Endothelial cell of umbilical vein (primary cell): Measurements from ENCODE around the gene NLRP6. TPM values are rescaled to one million over a fixed set of nuclear protein-coding genes. Genes with fewer than 3 reads are reported as not detected.

Source experiments
- BruUV-seq: library from RNA; stranded (reverse); fragments of 400-500 nt; replicated peaks from 2 replicates; lab custom pipeline; 2021; lab: Mats Ljungman, UMichigan
- CTCF ChIA-PET: fragments of 300-600, 350-600 bp; sonication (Branson Sonifier 250); formaldehyde crosslinking; loops from one replicate; lab custom pipeline; 2021; ENCODE audit warnings: antibody characterized with exemption, inconsistent platforms; lab: Charles Lee
- POLR2A ChIA-PET: fragments of 300-600, 350-600 bp; sonication (Branson Sonifier 250); formaldehyde crosslinking; loops from one replicate; lab custom pipeline; 2021; ENCODE audit warnings: antibody characterized with exemption, inconsistent platforms; lab: Charles Lee
- DNase-seq: peaks from one replicate; pipeline ENCODE4 v3.0.0-alpha.2; 2011; ENCODE audit warnings: low read depth, low spot score
- FAIRE-seq: peaks from 2 replicates; lab custom pipeline; 2011; peaks lifted over from hg19 to GRCh38; lab: Jason Lieb, UNC
- H2AFZ ChIP-seq: 2 replicates; pipeline ENCODE4 v1.6.0; 2012; ENCODE audit warnings: low read depth, low read length, control low read depth, inconsistent platforms
- H3K27ac ChIP-seq: 2 replicates; pipeline ENCODE4 v1.5.1; 2011; ENCODE audit warnings: low read depth, mild to moderate bottlenecking, control low read depth, low read length, moderate library complexity; ENCODE audit not compliant: insufficient read depth
- H3K27me3 ChIP-seq, 2 experiments: 2 replicates each; pipeline versions ENCODE4 v1.6.0 to v1.6.1; 2011; ENCODE audit warnings: low read length in 2 of 2, mixed read lengths in 1 of 2; ENCODE audit not compliant: control insufficient read depth in 2 of 2, insufficient read depth in 2 of 2
- H3K36me3 ChIP-seq, 2 experiments: 2 replicates in 1 of 2; 3 replicates in 1 of 2; pipeline ENCODE4 v1.5.1; 2011; ENCODE audit warnings: low read length in 2 of 2, mild to moderate bottlenecking in 1 of 2, moderate library complexity in 1 of 2; ENCODE audit not compliant: control insufficient read depth in 2 of 2, insufficient read depth in 2 of 2; ENCODE audit errors: extremely low read depth in 1 of 2
- H3K4me1 ChIP-seq: 3 replicates; pipeline ENCODE4 v1.5.1; 2011; ENCODE audit warnings: mild to moderate bottlenecking, low read length; ENCODE audit not compliant: control insufficient read depth, insufficient read depth; ENCODE audit errors: extremely low read depth
- H3K4me2 ChIP-seq: 2 replicates; pipeline ENCODE4 v1.6.1; 2011; ENCODE audit warnings: low read length, control low read depth, mixed read lengths; ENCODE audit not compliant: insufficient read depth
- H3K4me3 ChIP-seq, 3 experiments: fragments of 200-600 bp in 1 of 3; sonication (generic), shearing (Covaris generic) in 1 of 3; replicated peaks in 1 of 3; 2 replicates each; pipeline ENCODE4 v1.5.1; 2011 to 2016; ENCODE audit warnings: control low read depth in 3 of 3, low read length in 3 of 3, mild to moderate bottlenecking in 2 of 3, inconsistent platforms in 1 of 3, low read depth in 1 of 3, moderate library complexity in 1 of 3; ENCODE audit not compliant: insufficient read depth in 1 of 3
- H3K79me2 ChIP-seq: 2 replicates; pipeline ENCODE4 v1.6.0; 2012; ENCODE audit warnings: low read length, inconsistent platforms; ENCODE audit not compliant: control insufficient read depth, insufficient read depth
- H3K9ac ChIP-seq: replicated peaks from 2 replicates; pipeline ENCODE3; 2011; ENCODE audit warnings: low read length, control low read depth; ENCODE audit not compliant: insufficient read depth; ENCODE audit errors: extremely low read depth
- H3K9me1 ChIP-seq: replicated peaks from 3 replicates; pipeline ENCODE4 v1.6.0; 2011; ENCODE audit warnings: mild to moderate bottlenecking, low read length; ENCODE audit not compliant: control insufficient read depth, insufficient read depth; ENCODE audit errors: extremely low read depth
- H3K9me3 ChIP-seq: replicated peaks from 2 replicates; pipeline ENCODE4 v1.5.1; 2012; ENCODE audit warnings: low read length, inconsistent platforms; ENCODE audit not compliant: control insufficient read depth, insufficient read depth
- H4K20me1 ChIP-seq: replicated peaks from 2 replicates; pipeline ENCODE3; 2011; ENCODE audit warnings: mild to moderate bottlenecking, low read length; ENCODE audit not compliant: control insufficient read depth, insufficient read depth; ENCODE audit errors: extremely low read depth
- EZH2 ChIP-seq: IDR thresholded peaks from 2 replicates; pipeline ENCODE4 v1.6.1; 2012; ENCODE audit warnings: borderline replicate concordance, low read depth, mild to moderate bottlenecking, moderate library complexity, low read length, inconsistent platforms; ENCODE audit not compliant: severe bottlenecking
- FOS ChIP-seq: IDR thresholded peaks from 2 replicates; pipeline ENCODE4 v1.6.1; 2011; ENCODE audit warnings: mild to moderate bottlenecking, low read length, moderate library complexity, borderline replicate concordance; ENCODE audit not compliant: insufficient read depth
- GATA2 ChIP-seq: IDR thresholded peaks from 2 replicates; pipeline ENCODE4 v1.7.0; 2011; ENCODE audit warnings: low read depth, mild to moderate bottlenecking, moderate library complexity, mixed read lengths, low read length; ENCODE audit not compliant: insufficient read length, insufficient read depth
- JUN ChIP-seq: IDR thresholded peaks from 2 replicates; pipeline ENCODE4 v1.6.1; 2011; ENCODE audit warnings: borderline replicate concordance, low read depth; ENCODE audit not compliant: insufficient read length, insufficient read depth
- MYC ChIP-seq: IDR thresholded peaks from one replicate; pipeline ENCODE4 v1.6.1; 2011; ENCODE audit warnings: mild to moderate bottlenecking, low read depth, low read length
- POLR2A ChIP-seq: IDR thresholded peaks from 2 replicates; pipeline ENCODE4 v1.6.1; 2012; ENCODE audit warnings: low read depth, mild to moderate bottlenecking, control low read depth, low read length
- POLR2AphosphoS5 ChIP-seq: IDR thresholded peaks from 2 replicates; pipeline ENCODE4 v1.6.1; 2012; ENCODE audit warnings: low read depth, mild to moderate bottlenecking, control low read depth, low read length, moderate library complexity; ENCODE audit not compliant: insufficient read depth
- dilution Hi-C: fragments of 300-500 bp; cut with MboI; formaldehyde crosslinking; loops from one replicate; pipeline ENCODE4 v1.15.0; 2019; ENCODE audit warnings: low sequenced_read_pairs; ENCODE audit not compliant: extremely low pct_ligation_motif_present
- intact Hi-C: fragments of 100-400 bp; cut with micrococcal nuclease; formaldehyde crosslinking; loops from one replicate; pipeline ENCODE4 v1.10.0; 2022
- polyA plus RNA-seq, 4 experiments: library from polyadenylated mRNA; depleted of rRNA in 3 of 4; stranded (reverse) in 3 of 4; unstranded in 1 of 4; fragments of >200 nt; gene quantifications; 2 replicates each; pipeline versions ENCODE4 v1.2.1 to v1.2.3, GENCODE V29; 2011 to 2012; ENCODE audit warnings: missing spikeins in 1 of 4
- total RNA-seq: library from RNA; stranded (reverse); gene quantifications from 2 replicates; pipeline ENCODE4 v1.2.3, GENCODE V29; 2021
- TF ChIP-seq, protein P1 (sequence below): IDR thresholded peaks from 2 replicates; pipeline ENCODE4 v1.6.1; 2011; ENCODE audit not compliant: insufficient read depth, insufficient read length
- TF ChIP-seq, protein P2 (sequence below), 2 donors: IDR thresholded peaks; 1 replicate in 1 of 2; 2 replicates in 1 of 2; pipeline ENCODE4 v1.5.1; 2011; ENCODE audit warnings: low read length in 2 of 2, mild to moderate bottlenecking in 2 of 2, moderate library complexity in 2 of 2, control low read depth in 1 of 2, inconsistent platforms in 1 of 2, low read depth in 1 of 2; ENCODE audit not compliant: insufficient read depth in 1 of 2; ENCODE audit errors: extremely low read depth in 1 of 2

Gene NLRP6
- total and polyA plus RNA-seq, 2 donors (not counting 3 experiments of a cell fraction or from before 2014, with no cell fraction given): not detected

DNA sequence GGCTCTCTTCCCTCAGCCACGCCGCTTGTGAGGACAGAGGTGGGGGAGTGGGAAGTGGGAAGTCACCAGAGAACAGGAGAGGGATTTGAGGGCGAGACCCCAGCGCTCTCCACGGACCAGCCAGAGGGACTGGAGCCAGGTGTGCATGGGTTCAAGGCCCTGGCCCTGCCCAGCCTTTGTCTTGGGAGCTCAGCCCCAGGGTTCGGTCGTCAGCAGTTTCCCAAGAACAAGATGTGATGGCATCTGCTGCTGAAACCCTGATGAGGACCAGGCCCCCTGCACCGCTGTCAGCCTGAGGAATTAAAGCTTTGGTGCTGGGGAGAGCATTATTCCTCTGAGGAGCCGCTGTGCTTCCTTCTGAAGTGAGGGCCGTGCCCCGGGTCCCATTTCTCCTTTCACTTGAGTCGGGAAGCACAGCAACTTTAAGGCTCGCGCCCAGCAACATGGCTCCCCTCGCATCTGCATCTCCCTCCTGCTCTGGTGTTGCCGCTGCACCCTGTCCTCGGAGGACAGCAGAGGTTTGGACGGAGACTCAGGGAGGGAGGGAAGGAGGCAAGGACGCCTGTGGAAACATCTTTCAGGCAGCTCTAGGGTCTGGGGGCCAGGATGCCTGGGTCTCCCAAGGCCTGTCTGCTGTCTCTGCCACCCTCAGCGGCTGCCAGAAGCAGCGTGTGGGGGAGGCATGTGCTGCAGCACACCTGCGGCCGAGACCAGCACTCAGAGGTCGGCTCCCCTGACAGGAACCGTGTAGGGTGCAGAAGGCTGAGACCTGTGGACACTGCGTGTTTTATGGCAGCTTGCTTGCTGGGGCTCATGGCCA, 17.4 kb downstream of the NLRP6 start:
- CTCF ChIA-PET: no interaction called here
- dilution Hi-C loops: no loop called here
- no peaks in the 10 kb centered on the region for H3K9me3 ChIP-seq

More for the DNA sequence above, 17.4 kb downstream of the NLRP6 start:
- H2AFZ ChIP-seq: no peak overlapping the region
- TF ChIP-seq MYC (no peak), GATA2 (no peak), POLR2AphosphoS5 (no peak), POLR2A (no peak), FOS (no peak), EZH2 (no peak), JUN (no peak)
- TF ChIP-seq, protein P1, sequence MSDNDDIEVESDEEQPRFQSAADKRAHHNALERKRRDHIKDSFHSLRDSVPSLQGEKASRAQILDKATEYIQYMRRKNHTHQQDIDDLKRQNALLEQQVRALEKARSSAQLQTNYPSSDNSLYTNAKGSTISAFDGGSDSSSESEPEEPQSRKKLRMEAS: no peak
- TF ChIP-seq, protein P2, sequence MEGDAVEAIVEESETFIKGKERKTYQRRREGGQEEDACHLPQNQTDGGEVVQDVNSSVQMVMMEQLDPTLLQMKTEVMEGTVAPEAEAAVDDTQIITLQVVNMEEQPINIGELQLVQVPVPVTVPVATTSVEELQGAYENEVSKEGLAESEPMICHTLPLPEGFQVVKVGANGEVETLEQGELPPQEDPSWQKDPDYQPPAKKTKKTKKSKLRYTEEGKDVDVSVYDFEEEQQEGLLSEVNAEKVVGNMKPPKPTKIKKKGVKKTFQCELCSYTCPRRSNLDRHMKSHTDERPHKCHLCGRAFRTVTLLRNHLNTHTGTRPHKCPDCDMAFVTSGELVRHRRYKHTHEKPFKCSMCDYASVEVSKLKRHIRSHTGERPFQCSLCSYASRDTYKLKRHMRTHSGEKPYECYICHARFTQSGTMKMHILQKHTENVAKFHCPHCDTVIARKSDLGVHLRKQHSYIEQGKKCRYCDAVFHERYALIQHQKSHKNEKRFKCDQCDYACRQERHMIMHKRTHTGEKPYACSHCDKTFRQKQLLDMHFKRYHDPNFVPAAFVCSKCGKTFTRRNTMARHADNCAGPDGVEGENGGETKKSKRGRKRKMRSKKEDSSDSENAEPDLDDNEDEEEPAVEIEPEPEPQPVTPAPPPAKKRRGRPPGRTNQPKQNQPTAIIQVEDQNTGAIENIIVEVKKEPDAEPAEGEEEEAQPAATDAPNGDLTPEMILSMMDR (IDR thresholded peaks at IDR 0.05; ENCODE audit: extremely low read depth in 1 of 2, insufficient read depth in 1 of 2, low read depth in 1 of 2, low read length in 2 of 2): no peak
- no peak overlapping the region for H3K27ac ChIP-seq
- H4K20me1 ChIP-seq: no peaks in the 10 kb centered on the region
- no peak for FAIRE-seq
- no peaks in the 10 kb centered on the region for H3K79me2 ChIP-seq
- no peaks in the 10 kb centered on the region for H3K9me1 ChIP-seq
- no peak overlapping the region for H3K4me2 ChIP-seq
- H3K4me3 ChIP-seq: no peak overlapping the region
- no peaks in the 10 kb centered on the region for H3K4me1 ChIP-seq
- H3K27me3 ChIP-seq: peaks cover 3 to 5% of the 10 kb centered on the region in 2 experiments
- POLR2A ChIA-PET: no interaction called here
- BruUV-seq: no TSS peak
- peaks cover 0 to 8% of the 10 kb centered on the region in 2 experiments for H3K36me3 ChIP-seq
- no peak overlapping the region for H3K9ac ChIP-seq
- no peak for DNase-seq
- intact Hi-C loops: no loop called here
